SKM-1 treated with dmso at 0.1 percent for 144 hours (cell line): ENCODE results near the gene ZBED4.
A peak's percentile ranks its signal among the peaks of the same experiment; 100 is the strongest.

ENCODE experiments used
- DNase-seq: peaks from one replicate; lab custom pipeline; 2025; ENCODE audit not compliant: unreplicated experiment; lab: John Stamatoyannopoulos, UW

The ZBED4 gene

GRCh38 chr22:49825944-49826602, 27.6 kb upstream of the ZBED4 start:
- no peak for DNase-seq

- no peak for DNase-seq
Measured at GRCh38 chr22:49826603-49827270, 26.9 kb upstream of the ZBED4 start.

- DNase-seq = no peak
Measured at GRCh38 chr22:49827271-49827852, 26.3 kb upstream of the ZBED4 start.

GRCh38 chr22:49827853-49828598, 25.6 kb upstream of the ZBED4 start, which contains the start of gene BRD1:
BRD1 (minus strand) TSS chr22:49827873; CDS start chr22:49824317, 3,556 bp downstream.
- peak; percentile 36 for DNase-seq

GRCh38 chr22:49828599-49828965, 25.1 kb upstream of the ZBED4 start:
- DNase-seq = no peak

- DNase-seq = no peak
Measured at GRCh38 chr22:49829044-49829853, 24.4 kb upstream of the ZBED4 start.

- DNase-seq = no peak
Measured at GRCh38 chr22:49833340-49834007, 20.2 kb upstream of the ZBED4 start.

GRCh38 chr22:49838771-49839717, 14.6 kb upstream of the ZBED4 start:
- no peak for DNase-seq

- no peak for DNase-seq
Measured at GRCh38 chr22:49845241-49845640, 8.4 kb upstream of the ZBED4 start.

- no peak for DNase-seq
Measured at GRCh38 chr22:49845666-49846459, 7.8 kb upstream of the ZBED4 start.

- peak; percentile 63 for DNase-seq
Measured at GRCh38 chr22:49847751-49848689, 5.6 kb upstream of the ZBED4 start.

- DNase-seq = no peak
Measured at GRCh38 chr22:49848690-49849160, 4.9 kb upstream of the ZBED4 start.

GRCh38 chr22:49849161-49850020, 4.3 kb upstream of the ZBED4 start:
- DNase-seq = no peak

GRCh38 chr22:49850021-49850911, 3.4 kb upstream of the ZBED4 start:
- DNase-seq = no peak
